ENCODE measurements around the gene DNAJC17. TPM values are rescaled to one million over a fixed set of nuclear protein-coding genes. Genes with fewer than 3 reads are reported as not detected.

Gene DNAJC17
- total and polyA plus RNA-seq, 4 experiments from 2014 or later = 24.3 to 43.9 (median 36.0) TPM

GRCh38 chr15:40767838-40768500, 39.3 kb downstream of the DNAJC17 start:
- intact Hi-C loops (cut with micrococcal nuclease) = no loop called here
- Mint-ChIP-seq H3K27ac (peak overlapping the region in 2 of 7 donors; percentile 65 to 70), H3K27me3 (no peaks in the 10 kb centered on the region), H3K4me3 (no peak overlapping the region), H3K4me1 (peaks cover 11 to 44% (median 30%) of the 10 kb centered on the region in 4 donors), H3K9me3 (no peaks in the 10 kb centered on the region), H3K36me3 (peaks cover 0 to 24% of the 10 kb centered on the region in 2 donors)
- H3K27ac ChIP-seq (ENCODE audit: low read depth, low read length) = no peak overlapping the region
- POLR2A ChIA-PET (ENCODE audit: partially characterized antibody) = interaction anchor here (1.1 kb wide), 1 partner anchor 178 kb away, joined by 4 read pairs; no protein-coding TSS in a partner anchor
- peaks cover 22% of the 10 kb centered on the region for H3K4me1 ChIP-seq (ENCODE audit: insufficient read depth, low read length)
- no peak for DNase-seq
- H3K4me3 ChIP-seq (ENCODE audit: low read length in 2 of 2) = no peak overlapping the region
- peaks cover 4% of the 10 kb centered on the region for H3K36me3 ChIP-seq (ENCODE audit: insufficient read depth, low read length)
- CTCF ChIA-PET (ENCODE audit: partially characterized antibody) = interaction anchor here (1.1 to 2.3 kb wide), 2 partner anchors 14 to 24 kb away, joined by 4 to 8 read pairs; no protein-coding TSS in a partner anchor
- H3K27me3 ChIP-seq (ENCODE audit: insufficient read depth, low read length) = no peaks in the 10 kb centered on the region
- H3K9me3 ChIP-seq (ENCODE audit: control insufficient read depth in 1 of 2, low read length in 2 of 2) = no peaks in the 10 kb centered on the region

GRCh38 chr15:40766906-40767837, 40.1 kb downstream of the DNAJC17 start:
- H3K4me1 Mint-ChIP-seq = peaks cover 12 to 49% (median 30%) of the 10 kb centered on the region in 4 donors
- peaks cover 28% of the 10 kb centered on the region for H3K4me1 ChIP-seq (ENCODE audit: insufficient read depth, low read length)
- intact Hi-C loops (cut with micrococcal nuclease) = no loop called here

GRCh38 chr15:40766194-40766815, 41.0 kb downstream of the DNAJC17 start:
- H3K4me1 ChIP-seq (ENCODE audit: insufficient read depth, low read length) = peaks cover 28% of the 10 kb centered on the region
- no peak overlapping the region for H3K4me3 ChIP-seq (ENCODE audit: low read length in 2 of 2)
- ChIA-PET CTCF (ENCODE audit: partially characterized antibody) (interaction anchor here (0.7 to 2.5 kb wide), 5 partner anchors 10 to 92 kb away, joined by 3 to 8 read pairs (median 4); no protein-coding TSS in a partner anchor), POLR2A (ENCODE audit: partially characterized antibody) (interaction anchor here (6.1 kb wide), 1 partner anchor 72 kb away, joined by 46 read pairs; the partner anchor contains the start of gene RAD51)
- intact Hi-C loops (cut with micrococcal nuclease) = no loop called here
- no peak overlapping the region for H3K4me3 Mint-ChIP-seq
- H3K27ac Mint-ChIP-seq = peak overlapping the region; percentile 53 to 92 (median 81)
- peaks cover 12 to 49% (median 30%) of the 10 kb centered on the region in 4 donors for H3K4me1 Mint-ChIP-seq
- H3K36me3 ChIP-seq (ENCODE audit: insufficient read depth, low read length) = no peaks in the 10 kb centered on the region
- peaks cover 0 to 17% of the 10 kb centered on the region in 2 donors for H3K36me3 Mint-ChIP-seq
- DNase-seq = peak in 1 of 5 donors; percentile 19
- H3K9me3 ChIP-seq (ENCODE audit: control insufficient read depth in 1 of 2, low read length in 2 of 2) = no peaks in the 10 kb centered on the region
- no peaks in the 10 kb centered on the region for H3K27me3 ChIP-seq (ENCODE audit: insufficient read depth, low read length)
- H3K9me3 Mint-ChIP-seq = no peaks in the 10 kb centered on the region
- peak overlapping the region; percentile 64 for H3K27ac ChIP-seq (ENCODE audit: low read depth, low read length)
- no peaks in the 10 kb centered on the region for H3K27me3 Mint-ChIP-seq

More at GRCh38 chr15:40766906-40767837, 40.1 kb downstream of the DNAJC17 start:
- peak overlapping the region in 1 of 7 donors; percentile 85 for H3K27ac Mint-ChIP-seq
- ChIA-PET CTCF (ENCODE audit: partially characterized antibody) (interaction anchor here (0.6 to 2.3 kb wide), 2 partner anchors 15 to 178 kb away, joined by 4 to 8 read pairs; no protein-coding TSS in a partner anchor), POLR2A (ENCODE audit: partially characterized antibody) (interaction anchor here (1.1 to 6.1 kb wide), 2 partner anchors 73 to 177 kb away, joined by 4 to 46 read pairs; partner anchors contain the start of gene RAD51)
- H3K4me3 Mint-ChIP-seq = no peak overlapping the region
- Histone ChIP-seq H3K36me3 (ENCODE audit: insufficient read depth, low read length) (no peaks in the 10 kb centered on the region), H3K4me3 (ENCODE audit: low read length in 2 of 2) (no peak overlapping the region), H3K27me3 (ENCODE audit: insufficient read depth, low read length) (no peaks in the 10 kb centered on the region), H3K9me3 (ENCODE audit: control insufficient read depth in 1 of 2, low read length in 2 of 2) (no peaks in the 10 kb centered on the region), H3K27ac (ENCODE audit: low read depth, low read length) (no peak overlapping the region)
- H3K27me3 Mint-ChIP-seq = no peaks in the 10 kb centered on the region
- H3K36me3 Mint-ChIP-seq = peaks cover 0 to 19% of the 10 kb centered on the region in 2 donors
- DNase-seq = no peak
- H3K9me3 Mint-ChIP-seq = no peaks in the 10 kb centered on the region

- H3K36me3 ChIP-seq (ENCODE audit: insufficient read depth, low read length) = no peaks in the 10 kb centered on the region
- Mint-ChIP-seq H3K9me3 (no peaks in the 10 kb centered on the region), H3K27ac (peak overlapping the region; percentile 72 to 96 (median 92)), H3K4me3 (peak overlapping the region; percentile 87 to 93 (median 90)), H3K4me1 (peaks cover 12 to 39% (median 27%) of the 10 kb centered on the region in 4 donors), H3K36me3 (peaks cover 0 to 13% of the 10 kb centered on the region in 2 donors), H3K27me3 (no peaks in the 10 kb centered on the region)
- intact Hi-C loops (cut with micrococcal nuclease) = loop anchor here (2.0 kb wide), 2 partner anchors 18 to 42 kb away; partner anchors contain the start of genes DNAJC17 and ZFYVE19
- no peak for DNase-seq
- no peaks in the 10 kb centered on the region for H3K9me3 ChIP-seq (ENCODE audit: control insufficient read depth in 1 of 2, low read length in 2 of 2)
- H3K4me3 ChIP-seq (ENCODE audit: low read length in 2 of 2) = peak overlapping the region; percentile 61 to 81
- ChIA-PET CTCF (ENCODE audit: partially characterized antibody) (interaction anchor here (0.8 to 2.5 kb wide), 5 partner anchors 18 to 94 kb away, joined by 3 to 6 read pairs (median 5); partner anchors contain the start of gene RAD51), POLR2A (ENCODE audit: partially characterized antibody) (interaction anchor here (0.7 to 6.1 kb wide), 16 partner anchors 8 to 200 kb away, joined by 3 to 46 read pairs (median 6); partner anchors contain the start of genes CCDC32, CHAC1, RAD51 and RMDN3)
- H3K27ac ChIP-seq (ENCODE audit: low read depth, low read length) = peak overlapping the region; percentile 64
- no peaks in the 10 kb centered on the region for H3K27me3 ChIP-seq (ENCODE audit: insufficient read depth, low read length)
- peaks cover 28% of the 10 kb centered on the region for H3K4me1 ChIP-seq (ENCODE audit: insufficient read depth, low read length)
Measured at GRCh38 chr15:40764629-40765103, 42.6 kb downstream of the DNAJC17 start.

- Histone ChIP-seq H3K4me3 (ENCODE audit: low read length in 2 of 2) (peak within 1 kb of the TSS; percentile 61 to 81), H3K4me1 (ENCODE audit: insufficient read depth, low read length) (peaks cover 28% of the 10 kb centered on the region), H3K36me3 (ENCODE audit: insufficient read depth, low read length) (no peaks in the 10 kb centered on the region), H3K27ac (ENCODE audit: low read depth, low read length) (peak within 1 kb of the TSS; percentile 64), H3K27me3 (ENCODE audit: insufficient read depth, low read length) (no peaks in the 10 kb centered on the region), H3K9me3 (ENCODE audit: control insufficient read depth in 1 of 2, low read length in 2 of 2) (no peaks in the 10 kb centered on the region)
- Mint-ChIP-seq H3K4me1 (peaks cover 12 to 34% (median 23%) of the 10 kb centered on the region in 4 donors), H3K9me3 (no peaks in the 10 kb centered on the region), H3K27ac (peak within 1 kb of the TSS; percentile 85 to 96 (median 93)), H3K36me3 (peaks cover 0 to 11% of the 10 kb centered on the region in 2 donors), H3K4me3 (peak within 1 kb of the TSS; percentile 87 to 93 (median 90)), H3K27me3 (no peaks in the 10 kb centered on the region)
- intact Hi-C loops (cut with micrococcal nuclease) = loop anchor here (1.0 to 2.0 kb wide), 3 partner anchors 9 to 43 kb away; partner anchors contain the start of genes DNAJC17, RMDN3 and ZFYVE19
- POLR2A ChIA-PET (ENCODE audit: partially characterized antibody) = interaction anchor here (0.8 to 6.1 kb wide), 13 partner anchors 8 to 199 kb away, joined by 3 to 46 read pairs (median 7); partner anchors contain the start of genes CCDC32, CHAC1, RAD51 and RMDN3
- peak; percentile 63 to 74 (median 71) for DNase-seq
- CTCF ChIA-PET (ENCODE audit: partially characterized antibody) = interaction anchor here (0.8 to 2.5 kb wide), 4 partner anchors 19 to 95 kb away, joined by 4 to 6 read pairs (median 5); partner anchors contain the start of gene RAD51
Measured at GRCh38 chr15:40763801-40764628, 43.3 kb downstream of the DNAJC17 start, which contains the start of gene GCHFR. TSS of gene GCHFR (plus strand) at chr15:40764068. CDS start at chr15:40764181, 113 bp downstream.
